Measurements from ENCODE around the gene NRXN2.

DNA sequence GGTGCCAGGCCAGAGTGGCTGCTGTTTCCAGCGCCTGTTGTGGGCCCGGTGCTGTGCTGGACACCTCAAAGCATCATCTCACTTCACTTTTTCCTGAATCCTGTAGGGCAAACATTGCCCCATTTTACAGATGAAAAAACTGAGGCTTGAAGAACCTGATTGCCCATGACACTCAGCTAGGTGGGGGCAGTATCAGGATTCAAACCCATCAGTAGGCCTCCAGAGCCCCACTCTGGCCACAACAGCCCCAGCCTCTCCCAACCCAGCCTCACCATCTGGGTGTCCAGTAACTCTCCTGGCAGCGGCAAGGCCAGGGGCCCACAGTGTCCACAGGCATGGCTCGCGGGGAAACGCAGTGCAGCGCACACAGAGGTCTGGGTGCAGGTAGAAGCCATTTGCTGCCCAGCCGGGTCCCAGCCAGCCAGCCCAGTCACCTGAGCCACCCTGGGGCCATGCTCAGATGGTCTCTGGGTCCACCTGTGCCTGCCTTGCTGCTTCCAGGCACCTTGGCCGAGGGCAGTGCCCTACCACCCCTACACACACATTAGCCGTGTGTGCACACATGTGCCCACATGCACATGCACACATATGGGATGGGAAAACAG is 120.4 kb downstream of the NRXN2 start:
- TF ChIP-seq EZH2phosphoT487 (IDR thresholded peaks at IDR 0.05; ENCODE audit: insufficient read depth, low read depth) = no peak
- TF ChIP-seq EZH2 (IDR thresholded peaks at IDR 0.05; ENCODE audit: insufficient read depth, poor library complexity, severe bottlenecking) = no peak

Data from GM23248 (cell line).